ENCODE data around the gene SLC6A17.

SLC6A17 gene

DNA sequence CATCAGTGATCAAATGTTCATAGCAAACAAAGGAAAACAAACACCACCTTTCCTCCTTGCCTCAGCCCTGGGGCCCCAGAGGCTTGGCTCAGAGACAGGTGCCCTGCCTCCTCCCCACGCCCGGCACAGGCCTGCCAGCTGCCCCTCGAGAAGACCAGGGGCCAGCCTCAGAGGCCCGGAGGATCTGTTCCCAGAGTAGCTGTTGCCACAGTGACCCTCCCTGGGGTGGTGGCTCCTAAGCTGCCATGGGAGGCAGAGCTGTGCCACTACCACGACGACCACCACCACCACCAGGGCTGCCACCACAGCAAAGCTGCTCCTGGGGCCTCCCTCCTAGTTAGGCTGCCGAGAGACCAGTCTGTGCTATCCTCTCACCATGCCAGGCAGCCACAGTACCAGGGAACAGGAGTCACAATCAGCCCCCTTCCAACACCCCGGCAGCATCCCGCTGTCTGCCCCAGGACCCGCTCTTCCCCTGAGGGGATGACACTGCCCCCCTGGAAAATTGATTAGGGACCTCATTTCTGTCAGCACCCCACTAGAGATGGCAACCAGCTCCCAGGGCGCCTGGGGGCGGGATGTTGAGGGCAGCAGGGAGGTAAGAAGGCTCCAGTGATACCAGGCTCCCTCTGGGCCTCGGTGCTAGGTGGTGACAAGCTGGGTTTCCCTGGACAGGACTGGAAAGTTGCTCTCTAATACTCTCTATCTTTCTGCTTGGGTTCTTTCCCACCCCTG lies 90.3 kb downstream of the SLC6A17 start:
- no peak overlapping the region for H3K27ac Mint-ChIP-seq
- H3K4me3 Mint-ChIP-seq: no peak overlapping the region
- no peaks in the 10 kb centered on the region for H3K27me3 Mint-ChIP-seq
- H3K9me3 Mint-ChIP-seq (ENCODE audit: low read depth): no peaks in the 10 kb centered on the region
- peaks cover 9% of the 10 kb centered on the region for H3K36me3 Mint-ChIP-seq
- H3K4me1 Mint-ChIP-seq (ENCODE audit: low read depth): peaks cover 25% of the 10 kb centered on the region

DNA sequence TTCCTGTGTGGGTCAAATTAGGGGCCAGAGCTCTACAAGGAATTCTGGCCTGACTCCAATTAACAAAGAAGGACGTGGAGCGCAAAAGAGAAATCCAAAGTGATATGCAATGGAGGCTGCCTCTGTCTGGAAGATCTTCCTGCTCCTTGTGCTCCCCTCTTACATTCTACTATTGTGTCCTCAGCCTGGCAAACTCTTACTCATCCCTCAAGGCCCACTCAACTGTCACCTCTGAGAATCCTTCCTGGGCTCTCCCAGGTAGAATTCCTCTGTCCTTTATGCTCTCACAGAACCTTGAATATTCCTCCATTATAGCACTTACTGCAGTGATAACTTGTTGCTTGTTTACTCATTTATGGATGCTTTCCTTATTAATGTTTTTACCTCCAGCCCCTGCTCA lies 91.2 kb downstream of the SLC6A17 start:
- H3K27ac Mint-ChIP-seq: no peak overlapping the region
- H3K27me3 Mint-ChIP-seq: no peaks in the 10 kb centered on the region
- no peaks in the 10 kb centered on the region for H3K9me3 Mint-ChIP-seq (ENCODE audit: low read depth)
- peaks cover 9% of the 10 kb centered on the region for H3K36me3 Mint-ChIP-seq
- no peak overlapping the region for H3K4me3 Mint-ChIP-seq
- peaks cover 16% of the 10 kb centered on the region for H3K4me1 Mint-ChIP-seq (ENCODE audit: low read depth)

GRCh38 chr1:110242062-110242461 lies 91.8 kb downstream of the SLC6A17 start:
- H3K4me3 Mint-ChIP-seq: no peak overlapping the region
- peaks cover 9% of the 10 kb centered on the region for H3K36me3 Mint-ChIP-seq
- H3K4me1 Mint-ChIP-seq (ENCODE audit: low read depth): peaks cover 15% of the 10 kb centered on the region
- no peaks in the 10 kb centered on the region for H3K9me3 Mint-ChIP-seq (ENCODE audit: low read depth)
- no peak overlapping the region for H3K27ac Mint-ChIP-seq
- no peaks in the 10 kb centered on the region for H3K27me3 Mint-ChIP-seq

DNA sequence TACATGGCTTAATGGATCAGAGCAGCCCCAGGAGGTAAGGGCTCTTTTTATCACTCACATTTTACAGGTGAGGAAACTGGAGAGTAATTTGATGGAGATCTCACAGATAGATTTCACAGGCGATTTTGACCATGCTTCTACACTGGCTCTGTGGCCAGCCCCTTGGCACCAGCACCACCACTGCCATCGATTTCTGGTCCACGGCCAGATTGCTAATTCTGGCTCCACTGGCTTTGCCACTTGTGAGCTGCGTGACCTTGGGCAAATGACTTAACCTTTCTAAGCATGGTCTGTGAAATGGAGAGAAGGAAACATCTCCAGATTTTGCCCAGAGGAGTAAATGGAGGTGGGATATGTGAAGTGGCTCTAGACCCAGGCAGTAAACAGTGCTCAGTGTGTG lies 92.4 kb downstream of the SLC6A17 start:
- Mint-ChIP-seq H3K27me3 (no peaks in the 10 kb centered on the region), H3K9me3 (ENCODE audit: low read depth) (no peaks in the 10 kb centered on the region), H3K4me1 (ENCODE audit: low read depth) (peaks cover 9% of the 10 kb centered on the region), H3K27ac (no peak overlapping the region), H3K4me3 (no peak overlapping the region), H3K36me3 (peaks cover 9% of the 10 kb centered on the region)

- H3K27me3 Mint-ChIP-seq: no peaks in the 10 kb centered on the region
- H3K4me3 Mint-ChIP-seq: no peak overlapping the region
- H3K4me1 Mint-ChIP-seq (ENCODE audit: low read depth): peaks cover 8% of the 10 kb centered on the region
- H3K9me3 Mint-ChIP-seq (ENCODE audit: low read depth): no peaks in the 10 kb centered on the region
- peaks cover 9% of the 10 kb centered on the region for H3K36me3 Mint-ChIP-seq
- H3K27ac Mint-ChIP-seq: no peak overlapping the region
These were observed 92.9 kb downstream of the SLC6A17 start for GRCh38 chr1:110243146-110243545.

DNA sequence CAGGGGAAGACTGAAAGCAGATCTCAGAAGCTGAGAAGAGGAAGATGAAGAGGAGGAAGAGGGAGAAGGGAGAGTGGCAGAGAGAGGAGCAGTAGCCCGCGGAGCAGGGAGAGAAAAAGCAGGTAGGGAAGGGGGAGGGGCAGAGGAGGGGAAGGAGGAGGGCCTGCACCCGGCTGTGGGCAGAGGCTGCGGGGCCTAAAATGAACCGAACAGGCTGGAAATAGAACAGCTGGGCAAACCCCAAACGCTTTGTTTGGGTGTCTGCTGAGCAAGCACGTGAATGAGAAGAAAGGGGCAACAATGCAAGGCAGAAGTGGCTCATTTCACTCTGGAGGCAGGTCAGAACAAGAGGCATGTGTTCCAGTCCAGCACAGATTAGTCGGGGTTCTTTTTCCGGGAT lies 93.3 kb downstream of the SLC6A17 start:
- H3K36me3 Mint-ChIP-seq: peaks cover 7% of the 10 kb centered on the region
- no peaks in the 10 kb centered on the region for H3K27me3 Mint-ChIP-seq
- H3K9me3 Mint-ChIP-seq (ENCODE audit: low read depth): no peaks in the 10 kb centered on the region
- peaks cover 7% of the 10 kb centered on the region for H3K4me1 Mint-ChIP-seq (ENCODE audit: low read depth)
- H3K27ac Mint-ChIP-seq: peak overlapping the region; percentile 25
- no peak overlapping the region for H3K4me3 Mint-ChIP-seq

DNA sequence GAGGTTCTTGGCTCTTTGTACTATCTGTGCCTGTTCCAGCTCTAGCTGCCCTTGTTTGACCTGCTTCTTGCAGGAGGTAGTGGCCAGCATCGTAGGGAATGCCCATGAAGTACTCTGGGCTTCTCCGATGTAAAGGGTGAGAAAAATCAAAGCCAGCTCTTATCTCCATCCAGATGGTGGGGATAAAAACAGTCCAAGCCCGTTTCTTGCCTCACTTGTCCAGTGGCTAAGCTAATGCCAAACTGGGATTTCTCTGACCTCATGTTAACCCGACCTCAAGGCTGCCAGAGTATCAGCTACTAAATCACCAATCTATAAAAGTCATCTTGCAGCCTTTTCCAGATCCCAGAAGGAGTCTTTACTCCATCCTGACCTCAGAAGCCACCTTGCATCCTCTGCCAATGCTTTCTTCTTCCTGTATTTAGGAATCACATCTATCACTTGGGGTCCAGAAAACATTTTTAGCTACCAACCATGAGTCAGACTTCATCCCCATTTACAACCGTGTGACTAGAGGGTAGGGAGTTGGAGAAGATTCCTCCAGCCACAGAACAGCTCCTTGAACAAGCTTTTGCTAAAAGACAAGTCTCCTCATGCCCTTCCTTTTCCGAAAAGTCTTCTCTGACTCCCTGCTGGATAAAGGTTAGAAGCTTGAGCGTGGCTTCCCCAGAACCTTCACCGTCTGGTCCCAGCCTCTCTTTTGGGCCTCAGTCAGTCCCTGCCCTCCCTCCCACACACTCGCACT lies 95.8 kb downstream of the SLC6A17 start:
- H3K9me3 Mint-ChIP-seq (ENCODE audit: low read depth): no peaks in the 10 kb centered on the region
- H3K27me3 Mint-ChIP-seq: no peaks in the 10 kb centered on the region
- H3K27ac Mint-ChIP-seq: no peak overlapping the region
- H3K36me3 Mint-ChIP-seq: no peaks in the 10 kb centered on the region
- H3K4me1 Mint-ChIP-seq (ENCODE audit: low read depth): peaks cover 1% of the 10 kb centered on the region
- H3K4me3 Mint-ChIP-seq: no peak overlapping the region

GRCh38 chr1:110248746-110249145 lies 98.5 kb downstream of the SLC6A17 start:
- Mint-ChIP-seq H3K27ac (no peak overlapping the region), H3K9me3 (ENCODE audit: low read depth) (no peaks in the 10 kb centered on the region), H3K4me3 (no peak overlapping the region), H3K4me1 (ENCODE audit: low read depth) (no peaks in the 10 kb centered on the region), H3K27me3 (no peaks in the 10 kb centered on the region), H3K36me3 (no peaks in the 10 kb centered on the region)

DNA sequence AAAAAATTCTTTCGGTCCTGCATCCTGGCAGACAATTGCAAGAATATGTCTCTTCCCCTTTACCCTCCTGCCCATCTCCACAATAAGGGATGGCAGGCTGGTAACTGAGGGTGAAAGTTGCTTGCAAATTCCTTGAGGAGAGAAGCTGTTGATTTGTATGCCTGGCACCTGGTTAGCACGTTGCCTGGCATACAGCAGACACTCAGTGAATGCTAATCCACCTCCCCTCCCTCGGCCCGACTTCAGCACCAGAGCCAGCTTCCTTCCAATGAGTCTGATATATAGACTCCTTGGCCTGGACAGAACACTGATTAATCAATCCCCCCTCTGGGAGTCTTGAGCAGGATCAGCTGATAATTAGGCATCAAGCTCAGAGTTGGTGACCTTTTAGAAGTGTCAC lies 99.0 kb downstream of the SLC6A17 start:
- Mint-ChIP-seq H3K9me3 (ENCODE audit: low read depth) (no peaks in the 10 kb centered on the region), H3K27ac (no peak overlapping the region), H3K27me3 (no peaks in the 10 kb centered on the region), H3K4me3 (no peak overlapping the region), H3K36me3 (no peaks in the 10 kb centered on the region), H3K4me1 (ENCODE audit: low read depth) (no peaks in the 10 kb centered on the region)

- no peaks in the 10 kb centered on the region for H3K36me3 Mint-ChIP-seq
These were observed 99.7 kb downstream of the SLC6A17 start for GRCh38 chr1:110250008-110250407.

GRCh38 chr1:110250749-110251148 lies 100.5 kb downstream of the SLC6A17 start:
- Mint-ChIP-seq H3K36me3 (no peaks in the 10 kb centered on the region), H3K27me3 (no peaks in the 10 kb centered on the region), H3K9me3 (ENCODE audit: low read depth) (no peaks in the 10 kb centered on the region), H3K4me3 (no peak overlapping the region), H3K4me1 (ENCODE audit: low read depth) (no peaks in the 10 kb centered on the region), H3K27ac (no peak overlapping the region)

More at GRCh38 chr1:110250008-110250407, 99.7 kb downstream of the SLC6A17 start:
- H3K27me3 Mint-ChIP-seq: no peaks in the 10 kb centered on the region
- H3K9me3 Mint-ChIP-seq (ENCODE audit: low read depth): no peaks in the 10 kb centered on the region
- no peaks in the 10 kb centered on the region for H3K4me1 Mint-ChIP-seq (ENCODE audit: low read depth)
- no peak overlapping the region for H3K4me3 Mint-ChIP-seq
- no peak overlapping the region for H3K27ac Mint-ChIP-seq

Measured in activated naive CD8-positive, alpha-beta T cell (primary cell).